Right lung (tissue), 10 donors: Measurements from ENCODE around the gene CEACAM21. TPM values are rescaled to one million over a fixed set of nuclear protein-coding genes. Genes with fewer than 3 reads are reported as not detected.
A peak's percentile ranks its signal among the peaks of the same experiment; 100 is the strongest.

Source experiments
- DNase-seq, 2 donors: peaks; one replicate each; pipeline ENCODE4 v3.0.0-alpha.2; 2013
- long read RNA-seq, 8 donors: transcript quantifications; one replicate each; lab custom pipeline, GENCODE V29; 2026
- polyA plus RNA-seq, 5 donors: library from polyadenylated mRNA; unstranded; fragments of 120-200 nt; gene quantifications; one replicate each; pipeline versions ENCODE4 v1.2.1 to v1.2.3, GENCODE V29; 2013; ENCODE audit warnings: inconsistent platforms in 1 of 5, low replicate concordance in 1 of 5; ENCODE audit not compliant: insufficient read length in 5 of 5, insufficient read depth in 1 of 5

CEACAM21 gene
- 1 to 10 TPM; 3.6 to 9.1 (median 7.2) TPM for polyA plus RNA-seq
- long read RNA-seq, donor 1, partial matches to known transcripts, result 7 of 7 reads
- long read RNA-seq, donor 1, other reads (novel, unspliced or antisense), result 0 of 7 reads
- long read RNA-seq, donor 2, partial matches to known transcripts, result 5 of 5 reads
- long read RNA-seq, donor 2, other reads (novel, unspliced or antisense), result 0 of 5 reads
- long read RNA-seq, donor 3, result 0 reads
- long read RNA-seq, donor 4, partial matches to known transcripts, result 0 of 1 reads
- long read RNA-seq, donor 4, other reads (novel, unspliced or antisense), result 0 of 1 reads
- long read RNA-seq, donor 5, partial matches to known transcripts, result 0 of 1 reads
- long read RNA-seq, donor 5, other reads (novel, unspliced or antisense), result 0 of 1 reads
- long read RNA-seq, donor 6, partial matches to known transcripts, result 0 of 1 reads
- long read RNA-seq, donor 6, other reads (novel, unspliced or antisense), result 0 of 1 reads
- long read RNA-seq, donor 7, result 0 reads
- long read RNA-seq, donor 8, result 0 reads

DNA sequence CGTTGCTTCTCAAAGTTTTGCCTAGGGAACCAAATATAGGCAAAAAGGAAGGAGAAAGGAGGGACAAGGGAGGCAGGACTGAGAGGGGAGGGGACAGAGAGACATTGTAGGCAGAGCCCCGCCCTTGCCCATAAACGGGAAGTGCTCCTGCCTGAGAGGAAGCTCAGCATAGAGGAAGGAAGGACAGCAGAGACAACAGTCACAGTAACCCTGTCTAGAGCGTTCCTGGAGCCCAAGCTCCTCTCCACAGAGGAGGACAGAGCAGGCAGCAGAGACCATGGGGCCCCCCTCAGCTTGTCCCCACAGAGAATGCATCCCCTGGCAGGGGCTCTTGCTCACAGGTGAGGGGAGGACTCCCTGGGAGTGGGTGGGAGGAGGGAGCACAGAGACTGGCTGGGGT, at the start of gene CEACAM21:
Gene CEACAM21 (plus strand): TSS at position 169 of the 400 bp plus-strand sequence. CDS start 109 bp downstream, at position 278.
- DNase-seq, result no peak

- DNase-seq, result no peak
These were observed 48.9 kb upstream of the CEACAM21 start for GRCh38 chr19:41527089-41527488.

DNA sequence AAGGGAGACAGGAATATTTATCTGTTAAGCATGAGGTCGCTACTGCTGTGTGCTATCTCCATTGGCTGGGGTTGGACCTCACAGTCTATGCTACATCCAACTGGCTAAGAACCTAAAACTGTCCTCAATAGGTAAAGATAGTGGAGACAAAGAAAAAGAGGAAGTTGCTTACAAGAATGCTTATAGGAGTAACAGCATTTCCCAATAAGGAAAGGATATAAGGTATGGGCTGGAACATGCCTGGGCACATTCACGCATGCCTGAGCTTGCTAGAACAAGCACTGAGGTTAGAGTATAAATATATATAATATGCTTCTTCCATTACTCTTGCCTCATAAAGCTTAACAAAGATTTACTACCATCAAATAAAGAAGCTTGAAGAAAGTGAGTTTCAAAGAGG, 47.9 kb upstream of the CEACAM21 start:
- no peak for DNase-seq

DNA sequence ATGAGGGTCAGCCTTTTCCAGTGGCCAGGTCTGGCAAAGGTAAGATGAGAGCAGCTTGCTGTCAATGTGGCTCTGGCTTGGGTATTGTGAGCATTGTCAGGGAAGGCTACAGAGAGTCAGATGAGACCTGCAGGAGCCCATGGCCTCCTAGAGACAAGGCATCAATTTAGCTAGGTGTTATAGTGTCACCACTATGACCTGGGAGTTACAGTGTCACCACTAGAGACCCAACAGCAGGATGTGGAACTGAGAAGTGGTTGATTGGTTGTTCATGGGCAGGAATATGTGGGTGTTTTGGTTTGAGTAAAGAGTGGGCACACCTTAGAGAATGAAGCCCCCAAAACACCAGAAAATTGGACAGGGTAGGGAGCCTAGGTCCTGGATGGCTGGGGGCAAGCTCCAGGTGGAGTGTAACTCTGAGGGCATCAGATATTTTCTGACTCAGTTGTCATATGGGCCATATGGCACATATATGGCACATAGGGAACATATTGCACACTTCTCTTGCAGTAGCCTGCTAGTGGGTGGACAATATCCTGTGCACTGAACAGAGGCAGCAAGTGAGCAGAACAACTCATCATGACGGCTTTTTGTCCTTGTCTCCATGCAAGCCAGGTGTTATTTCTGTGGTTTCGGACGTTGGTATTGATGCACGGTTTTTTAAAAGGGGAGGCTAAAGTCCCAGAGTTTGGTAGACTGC, 46.3 kb upstream of the CEACAM21 start:
- no peak for DNase-seq

GRCh38 chr19:41530184-41530534, 45.8 kb upstream of the CEACAM21 start:
- DNase-seq, result no peak

DNA sequence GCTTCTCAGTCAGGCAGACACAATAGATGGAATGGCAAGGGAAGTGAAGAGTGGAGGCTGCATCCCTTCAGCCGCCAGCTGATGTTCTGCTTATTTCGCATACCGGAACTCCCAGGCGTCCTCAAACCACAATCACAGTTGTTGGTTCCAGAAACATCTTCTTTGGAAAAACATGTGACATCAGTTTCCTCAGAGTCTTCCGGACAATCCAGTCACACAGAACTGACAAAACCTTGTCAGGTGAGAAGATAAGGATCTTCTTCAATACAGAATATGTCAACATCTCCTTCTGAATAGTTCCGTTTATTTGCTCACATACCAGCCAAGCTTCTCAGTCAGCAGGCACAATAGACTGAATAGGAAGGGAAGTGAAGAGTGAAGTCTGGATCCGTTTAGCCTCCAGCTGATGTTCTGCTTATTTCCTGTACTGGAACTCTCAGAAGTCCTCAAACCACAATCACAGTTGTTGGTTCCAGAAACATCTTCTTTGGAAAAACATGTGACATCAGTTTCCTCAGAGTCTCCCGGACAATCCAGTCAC, 45.1 kb upstream of the CEACAM21 start:
- DNase-seq, result no peak

DNA sequence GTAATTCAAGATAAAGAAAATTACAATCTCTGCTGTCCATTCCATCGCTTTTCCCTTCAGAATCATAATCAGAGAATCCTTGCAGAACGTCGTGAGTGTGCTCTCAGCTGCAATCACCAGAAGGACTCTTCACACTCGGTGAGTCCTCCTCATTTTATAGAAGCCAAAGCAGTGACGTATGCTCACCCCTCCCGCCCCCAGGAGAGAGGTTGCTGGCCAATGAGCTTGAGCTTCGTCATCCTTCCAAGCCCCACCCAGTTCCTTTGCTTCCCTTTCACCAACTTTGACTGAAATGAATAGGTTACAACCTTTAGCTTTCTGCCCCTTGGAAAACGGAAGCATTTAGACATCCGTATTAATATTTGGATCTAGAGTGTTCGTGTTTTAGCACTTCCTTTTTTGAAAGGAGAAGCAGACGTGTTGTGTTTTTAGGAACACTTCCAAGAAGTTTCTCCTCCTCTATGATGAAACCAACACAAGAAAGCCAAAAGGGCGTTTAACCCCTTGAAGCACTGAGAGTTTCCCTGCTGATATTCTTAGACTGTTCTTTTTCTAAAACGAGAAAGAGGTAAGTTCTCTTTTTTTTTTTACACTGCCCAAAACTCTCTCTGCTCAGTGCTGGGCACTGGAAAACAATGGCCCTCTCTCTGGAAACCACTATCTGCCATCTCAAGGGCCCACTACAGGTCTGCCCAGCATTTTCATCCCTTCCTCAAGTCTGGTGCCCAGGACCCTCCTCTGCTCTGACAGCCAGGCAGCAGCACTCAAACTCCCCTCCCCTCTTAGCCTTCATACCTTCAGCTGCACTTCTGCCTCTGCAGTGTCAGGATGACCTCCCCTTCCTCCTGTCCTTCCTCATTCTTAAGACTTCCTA, 44.3 kb upstream of the CEACAM21 start:
- DNase-seq, result peak; percentile 74 to 77

GRCh38 chr19:41532526-41532925, 43.4 kb upstream of the CEACAM21 start:
- DNase-seq, result no peak

DNA sequence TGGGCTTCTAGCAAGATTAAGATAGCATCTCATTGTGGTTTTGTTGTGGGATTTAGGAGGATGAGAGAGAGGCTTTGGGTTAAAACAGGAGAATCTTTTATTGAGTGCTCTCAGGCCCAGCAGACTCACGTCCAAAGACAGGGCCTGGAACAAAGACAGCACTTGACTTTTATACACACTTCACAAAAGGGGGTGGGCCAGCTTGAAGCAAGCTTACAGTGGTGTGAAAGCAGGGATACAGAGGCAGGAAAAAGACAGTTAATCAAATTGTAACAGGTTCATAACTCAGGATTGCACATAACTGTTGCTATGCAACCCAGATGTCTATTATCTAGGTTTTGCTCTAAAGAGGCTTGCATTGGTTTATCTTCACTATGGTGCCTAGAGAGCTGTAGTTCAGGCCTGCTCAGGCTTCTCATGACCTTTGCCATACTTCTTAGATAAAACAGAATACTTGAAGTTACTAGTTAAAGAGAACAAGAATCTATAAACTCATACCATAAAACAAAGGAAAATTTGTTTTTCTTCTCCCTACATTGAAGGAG, 42.2 kb upstream of the CEACAM21 start:
- no peak for DNase-seq

DNA sequence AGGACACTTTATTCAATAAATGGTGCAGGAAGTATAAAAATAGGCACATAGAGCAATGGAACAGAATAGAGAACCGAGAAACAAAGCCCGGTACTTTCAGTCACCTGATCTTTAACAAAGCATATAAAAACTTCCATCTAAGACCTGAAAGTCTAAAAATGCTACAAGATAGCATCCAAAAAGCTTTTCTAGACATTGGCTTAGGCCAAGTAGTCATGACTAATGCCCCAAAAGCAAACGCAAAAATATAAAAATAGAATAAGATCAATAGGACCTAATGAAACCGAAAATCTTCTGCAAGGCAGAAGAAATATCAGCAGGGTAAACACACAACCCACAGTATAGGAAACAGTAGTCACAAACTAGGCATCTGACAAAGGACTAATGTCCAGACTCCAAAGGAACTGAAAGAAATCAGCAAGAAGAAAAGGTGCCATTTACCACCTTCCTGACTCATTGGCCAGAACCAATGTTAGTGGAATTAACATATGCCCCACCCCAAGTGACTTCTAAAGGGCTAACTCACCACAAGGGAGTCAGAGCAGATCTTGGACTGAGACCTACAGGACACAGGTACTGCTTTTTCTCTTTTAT, 40.8 kb upstream of the CEACAM21 start:
- DNase-seq, result no peak

GRCh38 chr19:41537789-41538188, 38.2 kb upstream of the CEACAM21 start:
- no peak for DNase-seq

GRCh38 chr19:41540041-41540695, 35.8 kb upstream of the CEACAM21 start:
- no peak for DNase-seq

DNA sequence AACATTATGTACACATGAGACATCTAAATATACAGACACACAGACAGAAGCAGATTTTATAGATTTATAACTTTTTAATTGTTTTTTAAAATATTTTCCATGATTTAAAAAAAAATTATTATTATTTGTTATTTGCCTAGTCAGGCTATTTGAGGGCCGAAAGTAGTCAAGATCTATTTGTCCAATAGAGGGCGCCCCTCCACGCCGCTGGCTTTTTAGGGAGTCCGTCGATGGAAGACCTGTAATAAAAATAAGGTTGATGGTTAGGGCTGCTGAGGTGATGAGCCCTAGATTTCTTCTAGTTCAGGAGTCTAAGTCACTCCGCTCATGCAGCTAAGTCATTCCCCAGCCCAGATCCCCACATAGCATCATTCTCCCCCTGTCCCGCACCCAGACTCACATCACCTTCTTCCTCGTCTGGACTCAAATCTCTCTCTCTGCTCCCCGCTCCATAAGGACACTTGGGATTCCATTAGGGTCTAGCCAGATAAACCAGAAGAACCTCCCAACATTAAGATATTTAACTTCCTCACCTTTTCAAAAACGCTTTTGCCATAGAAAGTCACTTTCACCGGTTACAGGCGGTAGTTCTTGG, 33.9 kb upstream of the CEACAM21 start:
- no peak for DNase-seq

DNA sequence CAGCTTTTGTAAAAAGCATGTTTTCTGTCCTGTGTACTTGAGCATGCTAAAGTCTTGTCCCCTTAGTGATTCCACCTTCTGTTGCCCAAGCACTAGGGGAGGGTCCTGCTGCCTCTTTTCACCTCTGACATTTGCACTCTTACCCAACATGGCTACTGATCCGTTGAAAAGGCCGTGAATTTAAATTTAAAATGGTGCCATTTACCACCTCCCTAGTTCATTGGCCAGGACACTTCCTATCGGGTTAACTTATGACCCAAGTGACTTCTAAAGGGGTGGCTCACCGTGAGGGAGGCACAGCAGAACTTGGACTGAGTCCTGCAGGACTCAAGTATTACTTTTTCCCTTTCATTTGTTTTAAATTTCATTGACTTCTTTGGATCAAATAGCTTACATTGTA, 33.3 kb upstream of the CEACAM21 start:
- no peak for DNase-seq

DNA sequence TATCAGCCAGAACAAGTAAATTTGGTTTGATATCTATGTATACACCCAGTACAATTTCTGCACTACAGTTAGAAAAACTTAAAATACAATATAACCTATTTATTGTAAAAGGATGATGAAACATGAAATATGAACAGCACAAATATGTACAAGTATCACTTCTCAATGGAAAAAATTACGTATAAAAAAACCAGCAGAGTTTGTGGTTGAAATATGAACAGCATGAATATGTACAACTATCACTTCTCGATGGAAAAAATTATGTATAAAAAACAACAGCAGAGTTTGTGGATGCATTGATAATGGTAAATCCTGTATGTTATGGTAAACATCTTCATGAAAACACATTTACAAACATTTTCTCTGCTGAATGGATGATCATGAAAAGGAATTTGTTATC, 32.4 kb upstream of the CEACAM21 start:
- DNase-seq, result no peak

DNA sequence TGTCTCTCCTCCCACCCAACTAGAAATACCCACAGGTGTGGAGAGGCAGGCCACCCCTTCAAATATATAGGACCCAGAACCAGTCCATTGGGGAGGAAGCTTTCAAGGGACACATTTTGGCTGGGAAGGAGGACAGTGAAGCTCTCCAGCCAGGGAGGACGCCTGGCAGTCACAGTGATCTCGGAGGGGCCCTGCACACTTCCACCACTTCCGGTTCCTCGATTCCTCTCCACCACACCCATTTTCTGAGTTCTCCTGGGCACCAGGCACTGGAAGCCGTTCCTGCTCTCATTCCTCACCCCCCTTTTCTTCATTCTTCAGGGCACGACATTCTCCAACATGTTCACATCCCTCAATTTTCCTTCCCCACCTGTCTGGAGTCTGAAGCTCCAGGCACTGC, 30.4 kb upstream of the CEACAM21 start:
- no peak for DNase-seq

DNA sequence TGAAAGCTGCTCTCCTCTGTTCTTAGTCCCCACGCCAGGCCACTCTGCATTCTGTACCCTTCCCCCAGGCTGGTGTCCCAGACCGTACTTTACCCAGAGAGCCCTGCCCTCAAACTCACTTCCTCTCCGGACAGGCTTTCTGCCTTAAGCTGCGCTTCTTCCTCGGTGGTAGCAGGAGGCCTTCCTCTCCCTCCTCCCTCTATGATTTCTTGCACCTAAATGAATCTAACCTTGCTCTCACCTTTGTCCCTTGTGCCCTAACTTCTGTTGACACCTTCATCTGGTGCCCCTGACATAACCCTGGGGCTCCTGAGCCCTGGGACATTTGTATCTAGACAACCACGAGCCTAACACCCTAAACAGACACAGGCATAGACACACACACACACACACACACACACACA, 29.6 kb upstream of the CEACAM21 start:
- no peak for DNase-seq

DNA sequence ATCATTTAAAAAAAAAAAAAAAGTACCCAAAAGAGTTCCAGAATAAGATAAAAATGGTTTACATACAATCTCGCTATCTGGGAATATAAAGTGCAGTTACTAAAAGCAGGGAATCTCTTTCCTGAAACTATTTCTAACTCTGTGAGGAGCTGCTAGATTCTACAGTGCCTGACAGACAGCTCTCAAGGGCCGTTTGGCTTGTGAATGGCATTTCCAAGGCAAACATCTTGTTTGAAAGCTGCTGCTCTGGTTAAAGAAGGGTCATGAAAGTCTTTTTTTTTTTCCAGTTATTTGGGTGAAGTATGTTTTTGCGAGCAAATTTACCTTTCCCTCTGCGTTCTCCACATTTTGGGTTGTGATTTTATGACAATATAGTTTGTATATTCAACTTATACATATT, 29.0 kb upstream of the CEACAM21 start:
- DNase-seq, result no peak

DNA sequence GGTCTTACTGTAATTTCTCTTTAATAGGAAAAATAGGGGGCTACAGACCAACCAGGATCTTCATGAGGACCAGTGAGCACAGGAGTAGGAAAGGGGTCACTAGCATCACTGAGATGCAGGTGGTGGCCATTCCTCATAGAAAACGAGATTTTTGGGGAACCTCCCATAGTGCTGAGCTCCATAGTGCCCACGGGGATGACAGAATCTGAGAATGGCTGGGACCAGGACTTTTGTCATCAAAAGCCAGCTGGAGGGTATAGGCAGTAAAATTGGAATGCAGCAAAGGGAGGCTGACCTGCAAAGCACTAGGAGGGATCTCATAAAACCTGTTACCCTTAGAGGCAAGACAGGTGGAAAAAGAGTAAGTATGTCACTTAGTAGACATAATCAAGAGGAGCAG, 28.4 kb upstream of the CEACAM21 start:
- no peak for DNase-seq

DNA sequence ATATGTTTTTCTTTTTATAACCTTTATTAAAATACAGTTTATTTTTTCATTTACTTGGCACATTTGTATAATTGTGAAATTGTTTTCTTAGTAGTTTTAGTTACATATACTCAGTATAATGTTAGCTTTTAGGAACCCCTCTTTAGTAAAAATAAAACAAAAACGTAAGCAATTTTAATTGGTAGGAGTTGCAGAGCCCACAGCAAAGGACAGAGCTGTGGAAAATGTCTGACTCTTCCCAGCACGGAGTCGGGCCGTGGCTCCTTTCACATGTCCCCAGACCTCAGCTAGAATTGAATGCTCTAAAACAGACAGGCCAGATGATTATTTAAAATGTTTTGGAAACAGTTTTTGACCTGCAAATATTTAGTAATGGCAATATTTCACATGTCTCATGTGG, 27.9 kb upstream of the CEACAM21 start:
- DNase-seq, result no peak
